GM21529 (cell line): ENCODE measurements around the gene CDK18.

Experiments used
- ATAC-seq: cut with Tn5 transposase; IDR thresholded peaks from one replicate; pipeline ENCODE4 v1.9.1; 2021; ENCODE audit not compliant: unreplicated experiment

Gene CDK18

DNA sequence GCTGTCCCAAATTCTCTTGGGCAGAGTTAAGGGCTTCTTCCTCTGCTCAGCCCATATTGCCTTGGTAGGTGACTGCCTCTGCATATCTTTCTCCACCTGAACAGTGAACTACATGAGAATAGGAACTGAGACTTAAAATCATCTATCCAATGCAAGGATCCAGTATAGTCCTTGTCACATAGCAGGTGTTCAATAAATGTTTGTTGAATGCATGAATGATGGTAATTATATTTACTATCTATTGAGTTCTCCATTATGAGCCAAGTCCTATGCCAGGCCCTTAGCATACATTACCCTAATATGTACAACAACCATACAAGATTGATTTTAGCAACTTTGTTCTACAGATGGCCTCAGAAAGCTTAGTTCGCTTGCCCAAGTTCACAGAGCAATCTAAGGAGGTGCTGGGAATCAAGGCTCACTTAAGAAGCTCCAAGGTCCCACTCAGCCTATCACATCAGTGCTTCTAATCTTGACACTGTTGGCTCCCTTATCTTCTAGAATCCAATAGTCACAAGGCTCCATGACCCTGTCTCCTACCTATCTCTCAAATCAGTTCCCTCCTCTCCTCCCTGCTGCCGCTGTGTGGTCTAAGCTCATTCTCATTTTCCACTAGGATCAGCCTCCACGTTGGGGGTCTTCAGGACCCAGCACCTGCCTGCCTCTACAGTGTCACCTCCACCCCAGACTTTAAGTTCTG lies 2.2 kb upstream of the CDK18 start:
- no peak for ATAC-seq

DNA sequence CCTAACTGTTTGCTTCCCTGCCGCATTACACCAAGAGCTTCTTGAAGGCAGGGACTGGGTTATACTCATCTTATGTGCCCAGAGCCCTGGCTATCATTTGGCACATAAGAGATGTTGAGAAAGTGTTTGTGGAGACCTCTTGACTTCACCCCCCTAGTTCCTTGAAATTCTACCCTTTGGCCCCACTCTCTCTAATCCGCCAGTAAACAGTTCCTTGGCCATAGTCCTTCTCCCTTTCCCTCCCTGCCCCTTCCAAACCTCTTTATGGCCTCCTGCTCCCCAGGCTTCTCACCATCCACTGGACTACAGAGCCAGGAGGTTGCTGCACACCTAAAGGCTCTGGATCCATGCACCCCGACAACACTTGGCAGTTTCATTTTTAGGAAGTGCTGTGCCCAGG lies 1.5 kb upstream of the CDK18 start:
- no peak for ATAC-seq

DNA sequence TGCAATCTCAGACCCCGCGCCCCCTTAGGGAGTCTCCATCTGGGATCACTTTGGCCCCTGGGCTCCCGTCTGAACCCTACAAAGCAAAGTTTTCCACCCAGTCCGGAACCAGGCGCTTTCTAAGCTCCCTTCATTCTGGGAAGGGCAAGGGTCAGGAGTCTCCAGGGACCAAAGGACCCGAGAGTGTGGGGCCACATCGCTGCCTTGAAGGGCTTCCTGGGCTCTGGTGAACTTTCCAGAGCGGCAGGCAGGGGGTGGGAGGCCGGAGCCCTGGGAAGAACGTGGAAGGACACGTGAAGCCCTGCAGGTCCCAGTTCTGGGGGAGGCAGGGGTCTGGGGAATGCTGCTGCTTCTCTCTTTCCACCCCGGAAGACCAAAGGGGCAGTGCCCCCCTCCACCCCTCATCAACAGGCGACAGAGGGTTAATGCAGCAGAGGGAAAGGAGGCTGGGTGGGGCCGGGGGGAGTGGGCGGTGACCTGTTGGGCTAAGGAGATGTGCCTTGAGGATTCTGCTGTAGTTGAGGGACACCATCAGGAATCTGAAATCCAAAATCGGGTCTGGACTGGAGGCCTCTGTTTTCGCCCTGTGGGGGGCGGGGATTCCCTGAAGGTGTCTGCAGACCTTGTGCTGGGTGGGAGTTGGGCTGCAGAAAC lies 734 bp downstream of the CDK18 start:
- ATAC-seq: no peak

DNA sequence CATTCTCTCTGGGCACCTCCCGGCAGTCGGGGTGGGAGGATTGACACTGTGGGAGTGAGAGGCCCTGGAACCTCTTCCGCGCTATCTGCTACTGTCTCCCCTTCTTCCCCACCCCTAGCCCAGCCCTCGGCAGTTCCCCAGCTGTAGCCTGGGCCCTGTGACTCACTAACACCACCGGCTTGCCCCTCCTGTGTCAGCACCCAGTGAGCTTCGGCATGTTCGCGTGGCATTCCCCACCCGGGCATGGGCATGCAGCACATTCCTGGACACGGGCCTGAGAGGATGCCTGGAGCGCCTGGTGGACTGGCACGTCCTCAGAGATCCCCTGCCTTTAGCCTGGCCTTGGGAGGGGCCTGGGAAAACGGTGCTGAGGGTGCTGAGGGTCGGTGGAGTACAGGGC lies 1.3 kb downstream of the CDK18 start:
- no peak for ATAC-seq

DNA sequence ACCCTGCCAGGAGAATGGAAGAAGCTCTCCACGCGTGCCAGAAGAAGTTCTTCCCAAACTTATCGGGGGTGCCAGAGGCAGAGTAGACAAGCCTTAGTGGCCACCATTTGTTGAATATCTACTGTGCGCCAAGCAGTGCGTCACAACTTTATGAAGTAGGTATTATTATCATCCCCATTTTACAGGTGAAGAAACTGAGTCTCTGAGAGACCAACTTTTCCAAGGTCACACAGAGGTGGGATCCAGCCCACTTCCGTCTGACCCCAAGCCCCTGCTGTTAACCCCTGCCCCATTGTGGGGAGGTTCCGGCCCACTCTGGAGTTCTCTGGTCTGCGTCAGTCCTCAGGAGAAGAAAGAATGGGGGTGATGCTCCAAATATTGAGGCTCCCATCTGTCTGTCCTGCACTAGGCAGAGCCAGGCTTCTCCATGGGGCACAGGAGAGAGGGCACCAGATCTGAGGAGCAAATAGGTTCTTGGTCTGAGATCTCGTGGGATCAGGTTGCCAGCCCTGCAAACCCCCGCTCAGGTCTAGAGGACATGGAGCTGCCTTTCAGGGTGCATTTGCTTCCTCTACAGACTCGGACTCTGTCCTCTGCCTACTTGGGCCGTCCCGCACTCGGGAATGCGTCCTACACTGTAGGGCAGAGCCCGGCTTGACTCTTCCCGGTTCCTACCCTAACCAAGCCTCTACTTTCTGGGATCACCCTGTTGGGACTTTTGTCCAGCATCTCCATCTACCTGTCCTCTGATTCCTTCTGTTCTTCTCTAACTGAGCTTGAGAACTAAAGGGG lies 2.1 kb downstream of the CDK18 start:
- ATAC-seq: no peak

DNA sequence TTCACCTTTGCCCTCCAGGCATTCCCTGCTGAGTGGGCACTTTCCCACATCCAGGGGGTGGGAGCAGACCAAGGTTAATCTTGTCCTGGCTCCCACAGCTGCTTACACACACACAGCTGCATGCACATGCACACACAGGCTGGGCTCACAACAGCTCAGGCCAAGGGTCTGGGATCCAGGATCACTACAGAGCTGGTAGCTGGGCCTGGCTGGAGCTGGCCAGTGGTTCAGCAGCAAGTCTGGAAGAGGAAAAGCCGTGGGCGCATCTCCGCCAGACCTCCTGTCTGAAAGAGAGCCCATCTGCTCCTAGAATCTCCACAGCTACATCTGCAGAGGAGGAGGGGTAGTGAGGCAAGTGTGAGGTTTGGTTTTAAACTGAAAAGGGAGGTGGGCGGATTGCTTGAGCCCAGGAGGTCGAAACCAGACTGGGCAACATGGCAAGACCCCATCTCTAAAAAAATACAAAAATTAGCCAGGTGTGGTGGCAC lies 3.8 kb downstream of the CDK18 start:
- ATAC-seq: no peak

DNA sequence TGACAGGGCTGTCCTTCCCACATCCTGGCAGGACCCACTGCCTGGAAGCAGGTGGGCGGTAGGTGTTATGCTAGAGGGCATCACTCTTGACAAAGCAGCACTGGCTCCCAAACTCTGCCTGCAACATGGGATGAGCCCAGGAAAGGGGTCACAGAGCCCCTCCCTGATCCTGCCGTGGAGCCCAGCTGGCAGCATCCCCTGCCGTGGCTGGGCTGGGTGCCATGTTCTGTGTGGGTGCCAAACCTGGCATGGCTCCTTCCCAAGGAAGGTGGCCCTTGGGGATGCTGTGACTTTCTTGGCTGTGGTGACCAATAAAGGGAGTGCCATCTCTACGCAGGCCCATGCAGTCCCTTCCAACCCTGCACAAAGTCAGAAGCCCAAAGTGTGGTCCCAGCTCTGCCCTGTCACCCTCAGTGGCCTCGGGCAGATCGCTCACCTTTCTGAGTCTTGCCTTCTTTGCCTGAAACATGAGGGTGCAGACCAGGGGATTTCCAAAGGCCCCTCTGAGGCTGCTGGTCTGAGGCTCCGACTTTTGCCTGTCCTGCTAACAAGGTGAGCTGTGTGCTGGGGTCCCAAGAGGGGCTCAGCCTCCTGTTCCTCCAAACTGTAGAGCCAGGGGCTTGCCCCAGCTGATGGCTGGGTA lies 6.0 kb downstream of the CDK18 start:
- ATAC-seq: no peak

DNA sequence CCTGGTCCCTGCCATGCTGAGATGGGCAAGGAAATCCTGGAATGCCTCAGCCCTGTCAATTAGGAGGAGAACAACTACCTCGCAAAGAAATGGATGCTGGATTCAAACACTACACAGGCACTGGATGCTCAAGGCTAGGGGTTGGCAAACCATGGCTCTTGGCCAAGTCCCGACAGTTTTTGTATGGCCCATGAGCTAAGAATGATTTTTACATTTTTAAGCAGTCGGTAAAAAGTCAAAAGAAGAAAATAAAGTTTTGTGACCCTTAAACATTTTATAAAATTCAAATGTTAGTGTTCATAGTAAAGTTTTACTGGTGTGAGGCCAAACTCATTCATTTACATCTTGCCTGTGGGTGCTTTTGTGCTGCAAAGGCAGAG lies 6.5 kb downstream of the CDK18 start:
- no peak for ATAC-seq

DNA sequence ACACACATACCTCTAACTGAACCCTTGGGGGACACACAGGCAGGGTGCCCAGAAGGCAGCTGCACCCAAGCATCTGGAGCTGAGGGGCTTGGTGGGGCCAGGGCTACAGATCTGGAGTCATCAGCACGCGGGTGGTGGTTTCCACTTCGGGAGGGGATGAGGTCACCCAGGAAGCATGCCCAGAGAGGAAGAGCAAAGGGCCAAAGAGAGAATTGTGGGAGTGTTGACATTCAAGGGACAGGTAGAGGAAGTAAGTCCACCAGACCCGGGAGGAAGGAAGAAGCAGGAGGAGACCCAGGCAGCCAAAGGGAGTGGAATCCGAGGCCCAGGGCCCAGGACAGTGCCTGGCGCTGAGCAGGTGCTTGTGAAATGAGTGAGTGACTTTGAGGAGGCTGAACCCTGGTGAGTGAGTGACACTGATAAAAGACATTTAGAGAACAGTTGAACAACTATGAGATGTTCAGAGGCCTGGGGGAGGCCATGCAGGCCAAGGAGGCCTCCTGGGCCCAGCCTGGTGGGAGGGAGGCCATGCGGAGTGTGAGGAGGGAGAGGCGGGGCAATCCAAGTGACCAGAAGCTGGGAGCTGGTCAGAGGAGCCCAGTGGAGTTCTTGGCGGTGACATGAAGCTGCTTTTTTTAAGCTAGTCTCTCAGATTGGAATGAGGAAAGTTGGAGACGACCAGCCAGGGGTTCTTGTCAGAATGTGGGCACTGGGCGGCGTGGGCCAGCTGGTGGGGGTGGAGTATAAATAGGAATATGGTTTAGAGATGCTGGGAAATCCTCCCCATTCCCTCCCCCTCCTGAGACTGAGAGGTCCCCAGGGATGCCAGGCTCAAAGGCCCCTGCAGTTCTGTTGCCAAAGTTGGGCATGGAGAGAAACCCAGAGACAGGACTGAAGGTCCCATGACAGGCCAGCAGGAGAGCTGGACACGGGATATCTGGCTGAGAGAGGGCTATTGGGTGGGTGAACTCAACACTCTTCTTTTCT lies 7.9 kb downstream of the CDK18 start:
- ATAC-seq: no peak

DNA sequence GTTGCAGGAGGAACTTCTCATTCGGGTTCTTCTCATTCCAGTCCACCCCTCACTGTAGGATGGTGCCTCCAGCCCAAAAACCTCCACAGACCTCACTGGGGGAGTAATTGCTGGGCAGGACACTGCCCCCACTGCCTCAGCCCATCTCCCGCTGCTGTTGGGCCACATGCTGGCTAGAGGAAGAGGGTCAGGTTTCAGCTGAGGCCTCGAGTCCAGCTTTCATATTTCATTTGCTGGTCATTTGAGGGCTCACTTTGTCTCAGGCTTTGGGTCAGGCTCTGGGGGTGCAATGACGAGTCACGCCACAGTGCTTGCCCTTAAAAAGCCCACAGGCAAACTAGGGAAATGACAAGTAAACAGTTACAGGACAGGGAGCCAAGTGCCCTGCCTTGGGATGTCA lies 9.3 kb downstream of the CDK18 start:
- ATAC-seq: no peak

DNA sequence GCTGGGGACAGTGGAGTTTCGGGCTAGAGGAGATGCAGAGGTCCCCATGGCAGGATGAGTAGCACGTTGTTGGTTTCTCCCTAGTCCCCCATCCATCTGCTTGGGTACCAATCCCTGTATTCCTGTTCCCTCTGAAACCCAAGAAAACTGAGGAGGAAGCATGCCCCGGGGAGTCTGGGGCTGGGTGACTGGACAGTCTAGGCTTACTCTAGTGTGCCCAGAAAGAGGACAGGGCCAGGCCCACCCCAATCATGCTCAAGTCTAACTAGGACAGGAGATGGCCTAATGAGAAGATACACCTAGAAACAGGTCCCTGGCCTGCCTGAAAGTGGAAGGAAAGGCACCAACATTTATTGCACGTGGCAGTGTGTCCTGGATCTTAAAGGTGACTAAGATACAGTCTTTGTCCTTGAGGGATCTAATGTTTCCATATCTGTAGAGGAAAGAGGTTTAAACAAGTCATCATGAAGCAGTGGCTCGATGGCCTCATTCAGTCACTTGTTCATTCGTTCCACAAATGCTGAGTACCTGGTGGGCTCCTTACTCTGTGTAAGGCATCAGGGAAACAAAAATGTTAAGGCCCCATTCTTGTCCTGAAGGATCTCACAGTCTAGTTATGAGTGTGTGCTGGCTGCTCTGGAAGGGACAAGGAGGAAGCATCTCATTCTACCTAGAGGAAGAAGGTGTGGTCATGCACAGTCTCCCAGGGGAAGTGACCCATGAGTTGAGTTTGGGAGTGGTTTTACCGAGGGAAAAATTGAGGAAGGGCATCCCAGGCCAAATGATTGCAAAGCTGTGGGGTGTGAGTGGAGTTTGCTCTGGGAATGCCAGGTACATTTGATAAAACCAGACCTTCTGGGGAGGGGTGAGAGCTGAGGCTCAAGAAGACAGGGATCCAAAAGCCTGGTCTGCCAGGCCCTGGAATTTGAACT lies 10.0 kb downstream of the CDK18 start:
- no peak for ATAC-seq

DNA sequence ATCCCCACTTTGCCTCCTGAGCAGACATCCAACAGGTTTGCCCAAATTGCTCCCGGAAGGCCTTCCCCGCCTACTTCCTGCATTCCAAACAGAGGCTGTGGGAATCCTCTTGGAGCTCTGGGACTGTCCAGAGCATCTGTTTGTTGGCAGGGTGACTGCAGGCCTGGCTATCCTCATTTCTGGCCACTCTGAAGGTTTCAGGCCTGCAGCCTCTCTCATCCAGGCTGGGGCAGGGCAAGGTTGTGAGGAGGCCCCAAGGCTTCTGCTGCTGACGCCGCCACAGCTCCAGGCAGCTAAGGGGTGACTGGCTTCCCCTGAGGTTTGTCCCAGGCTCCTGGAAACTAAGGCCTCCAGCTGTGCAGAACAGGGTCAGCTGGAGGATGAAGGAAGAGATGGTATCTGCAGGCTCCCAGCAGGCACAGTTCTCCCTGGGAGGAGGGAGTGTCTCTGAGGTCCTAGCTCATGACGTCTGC lies 11.3 kb downstream of the CDK18 start:
- no peak for ATAC-seq

DNA sequence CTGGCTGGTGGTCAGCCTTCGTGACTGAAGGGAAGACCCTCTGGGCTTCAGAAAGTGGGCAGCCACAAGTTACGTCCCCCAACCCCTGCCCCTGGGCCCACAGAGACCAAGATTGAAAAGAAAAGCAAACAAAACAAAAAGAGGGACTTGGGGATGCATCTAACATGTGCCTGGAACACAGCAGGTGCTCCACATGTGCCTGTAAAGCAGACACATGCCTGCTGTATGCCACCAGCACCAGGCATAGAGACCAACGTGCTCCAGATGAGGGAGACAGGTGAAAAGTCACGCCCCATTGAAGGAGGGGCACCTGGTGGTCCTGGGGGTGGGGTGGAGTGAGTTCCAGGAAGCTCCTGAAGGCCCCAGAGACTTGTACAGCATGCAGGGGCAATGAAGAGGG lies 11.9 kb downstream of the CDK18 start:
- no peak for ATAC-seq

DNA sequence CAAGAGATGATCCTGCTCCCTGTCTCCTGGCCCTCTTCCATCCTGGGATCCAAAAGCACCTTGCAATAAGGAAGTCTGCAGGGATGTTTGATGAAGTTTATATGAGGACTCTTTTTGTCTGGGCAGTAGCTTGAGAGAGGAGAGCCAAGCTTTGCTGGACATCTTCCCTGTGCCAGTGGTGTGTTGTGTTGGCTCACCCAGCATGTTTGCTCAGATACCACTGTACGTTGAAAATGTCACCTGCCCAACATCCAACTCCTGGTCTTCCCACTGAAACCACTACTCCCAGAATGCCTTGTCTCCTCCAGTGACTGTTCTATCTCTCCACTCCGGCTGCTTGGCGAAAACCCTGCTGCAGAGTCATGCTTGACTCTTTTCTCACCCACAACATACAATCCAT lies 12.8 kb downstream of the CDK18 start:
- ATAC-seq: no peak

DNA sequence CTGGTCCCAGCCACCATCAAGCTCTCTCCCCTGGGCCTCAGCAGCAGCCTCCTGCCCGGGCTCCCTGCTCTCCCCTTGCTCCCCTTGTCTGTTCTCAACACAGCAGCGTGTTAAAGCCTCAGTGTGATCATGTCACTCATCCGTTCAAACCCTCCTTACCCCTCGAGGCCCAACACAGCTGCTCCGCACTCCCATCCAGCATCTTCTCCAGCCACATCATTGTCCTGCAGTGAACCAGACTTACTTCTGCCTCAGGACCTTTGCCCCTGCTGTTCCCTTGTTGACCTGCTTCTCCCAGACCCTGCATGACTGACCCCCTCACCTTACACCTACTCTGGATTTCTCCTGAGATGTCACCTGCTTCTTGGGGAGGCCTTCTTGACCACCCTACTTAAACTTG lies 13.3 kb downstream of the CDK18 start:
- no peak for ATAC-seq

DNA sequence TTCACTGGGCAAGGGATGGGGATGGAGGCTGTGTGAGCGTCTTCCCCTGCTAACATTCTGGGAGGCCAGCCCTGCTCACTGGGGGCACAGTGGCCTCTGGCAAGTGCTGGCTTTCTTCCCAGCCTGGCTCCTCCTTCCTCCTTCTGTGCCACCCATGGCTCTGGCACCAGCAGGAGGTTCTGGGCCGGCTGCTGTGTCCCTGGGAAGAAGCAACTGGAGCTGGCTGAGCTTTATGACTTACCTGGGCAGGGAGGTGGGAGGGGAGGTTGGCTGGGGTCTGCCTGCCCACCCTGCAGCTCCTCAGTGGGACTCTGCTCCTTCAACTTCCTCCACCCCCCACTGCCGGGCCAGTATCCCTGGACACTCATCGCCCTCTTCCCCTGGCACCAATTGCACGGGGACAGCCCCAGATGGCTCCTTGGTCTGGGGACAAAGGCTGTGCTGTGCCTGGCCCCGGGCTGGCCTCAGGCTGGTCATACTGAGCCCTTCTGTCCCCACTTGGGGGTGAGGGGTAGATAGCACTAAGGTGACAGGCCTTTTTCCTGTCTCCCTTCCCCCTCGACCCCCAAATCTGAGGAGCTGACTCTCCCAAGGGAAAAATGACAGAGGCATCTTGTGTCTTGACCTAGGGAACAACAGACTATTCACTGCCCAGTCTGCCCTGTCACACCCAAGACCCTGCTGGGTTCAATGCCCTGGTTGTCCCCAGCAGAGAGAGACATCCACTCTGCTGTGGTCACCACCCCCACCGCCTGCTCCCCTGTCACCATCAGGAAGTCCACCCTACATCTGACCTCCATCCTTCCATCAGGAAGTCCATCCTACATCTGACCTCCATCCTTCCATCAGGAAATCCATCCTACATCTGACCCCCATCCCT lies 14.4 kb downstream of the CDK18 start:
- ATAC-seq: no peak

DNA sequence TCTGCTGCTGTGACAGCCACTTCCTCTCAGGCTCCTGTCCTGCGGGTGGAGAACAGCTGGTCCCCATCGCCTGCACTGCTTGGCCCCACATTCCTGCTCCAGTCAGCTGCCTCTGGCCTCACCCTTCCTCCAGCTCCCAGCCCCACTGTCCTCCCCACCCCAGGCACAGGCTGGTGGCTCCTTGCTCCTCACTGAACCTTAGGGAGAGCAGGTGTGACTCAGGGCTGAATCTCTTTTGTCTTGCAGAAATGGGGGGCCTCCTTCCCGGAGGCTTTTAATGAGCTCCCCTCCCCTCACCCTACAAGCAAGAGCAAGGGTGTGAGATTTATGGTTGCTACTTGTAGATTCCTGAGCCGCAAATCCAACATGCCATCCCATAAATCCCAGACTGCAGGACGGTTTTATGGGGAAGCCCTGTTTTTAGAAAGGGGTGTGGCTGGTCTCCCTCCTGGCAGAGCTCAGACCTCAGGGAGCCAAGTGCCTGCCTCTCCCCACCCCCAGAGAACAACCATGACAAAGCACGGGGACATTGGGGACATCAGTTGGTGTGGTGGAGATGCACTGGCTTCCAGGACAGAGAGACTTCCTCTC lies 15.2 kb downstream of the CDK18 start:
- no peak for ATAC-seq

DNA sequence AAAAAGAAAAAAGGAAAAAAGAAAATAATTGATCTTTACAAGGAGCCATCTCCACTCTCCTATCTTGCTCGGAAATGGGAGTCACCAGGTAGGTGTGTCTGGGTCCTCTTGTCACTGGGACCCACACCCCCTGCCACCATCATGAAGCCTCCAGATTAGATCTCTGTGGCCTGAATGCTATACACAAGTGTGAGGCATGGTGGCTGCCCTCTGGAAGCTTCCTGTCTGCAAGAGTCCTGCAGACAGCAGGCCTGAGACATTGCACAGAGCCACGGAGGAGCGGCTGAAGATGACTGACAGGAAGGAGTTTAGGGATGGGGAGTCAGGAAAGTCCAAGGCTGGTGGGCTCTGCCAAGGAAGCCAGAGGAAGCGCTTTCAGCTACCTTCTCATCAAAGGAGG lies 16.2 kb downstream of the CDK18 start:
- ATAC-seq: no peak
